ENCODE results near the gene CARD14. TPM values are rescaled to one million over a fixed set of nuclear protein-coding genes. Genes with fewer than 3 reads are reported as not detected.
A peak's percentile ranks its signal among the peaks of the same experiment; 100 is the strongest.

The CARD14 gene
- polyA plus RNA-seq, 3 donors = 0.11 to 0.27 (median 0.16) TPM

- peaks cover 11 to 30% (median 24%) of the 10 kb centered on the region in 3 donors for H3K27me3 Mint-ChIP-seq (ENCODE audit: low read depth in 3 of 3)
- TF ChIP-seq CTCF (IDR thresholded peaks at IDR 0.05) = no peak
- Histone ChIP-seq H3K9me3 (replicated peaks in 1 of 2; ENCODE audit: control insufficient read depth in 1 of 2, insufficient read depth in 1 of 2, low read length in 2 of 2) (no peaks in the 10 kb centered on the region), H3K27ac (ENCODE audit: low read depth in 1 of 2, low read length in 2 of 2) (no peak overlapping the region), H3K4me1 (ENCODE audit: control insufficient read depth in 1 of 2, insufficient read depth in 2 of 2, low read length in 2 of 2) (no peaks in the 10 kb centered on the region), H2AFZ (ENCODE audit: insufficient read depth, low read depth, low read length, poor library complexity, severe bottlenecking) (no peak overlapping the region), H3K4me3 (replicated peaks in 1 of 3; ENCODE audit: low read depth in 2 of 3, low read length in 3 of 3) (no peak overlapping the region), H3K79me2 (ENCODE audit: insufficient read depth, low read length) (no peaks in the 10 kb centered on the region), H3K36me3 (replicated peaks in 1 of 2; ENCODE audit: control insufficient read depth in 1 of 2, insufficient read depth in 2 of 2, low read length in 2 of 2) (no peaks in the 10 kb centered on the region), H4K20me1 (ENCODE audit: insufficient read depth, low read length) (no peaks in the 10 kb centered on the region), H3K9ac (ENCODE audit: insufficient read depth, low read length, poor library complexity, severe bottlenecking) (no peak overlapping the region), H3K4me2 (replicated peaks; ENCODE audit: extremely low read depth, low read length, poor library complexity, severe bottlenecking) (no peak overlapping the region), H3K27me3 (ENCODE audit: control insufficient read depth in 2 of 2, insufficient read depth in 2 of 2, low read length in 2 of 2) (no peaks in the 10 kb centered on the region)
- 64% methylated on average over 12 of the region's 29 CpGs for WGBS (ENCODE audit: insufficient coverage)
- H3K4me3 Mint-ChIP-seq = no peak overlapping the region
- no peak for DNase-seq
- no peaks in the 10 kb centered on the region for H3K36me3 Mint-ChIP-seq
- intact Hi-C loops (cut with micrococcal nuclease) = loop anchor here in 1 of 2 donors (5.0 to 10.0 kb wide), 2 partner anchors 60 to 173 kb away; no protein-coding TSS in a partner anchor
- H3K9me3 Mint-ChIP-seq = peaks cover 0 to 4% (median 3%) of the 10 kb centered on the region in 7 donors
- H3K27ac Mint-ChIP-seq = peak overlapping the region in 1 of 7 donors; percentile 37
- peaks cover 2% of the 10 kb centered on the region for H3K4me1 Mint-ChIP-seq
These were observed 22.2 kb downstream of the CARD14 start for GRCh38 chr17:80191865-80192661.

GRCh38 chr17:80195141-80195540 is 25.3 kb downstream of the CARD14 start:
- Histone ChIP-seq H3K79me2 (ENCODE audit: insufficient read depth, low read length) (no peaks in the 10 kb centered on the region), H3K27me3 (ENCODE audit: control insufficient read depth in 2 of 2, insufficient read depth in 2 of 2, low read length in 2 of 2) (no peaks in the 10 kb centered on the region), H3K9ac (ENCODE audit: insufficient read depth, low read length, poor library complexity, severe bottlenecking) (no peak overlapping the region), H3K9me3 (replicated peaks in 1 of 2; ENCODE audit: control insufficient read depth in 1 of 2, insufficient read depth in 1 of 2, low read length in 2 of 2) (no peaks in the 10 kb centered on the region), H4K20me1 (ENCODE audit: insufficient read depth, low read length) (no peaks in the 10 kb centered on the region), H3K4me3 (replicated peaks in 1 of 3; ENCODE audit: low read depth in 2 of 3, low read length in 3 of 3) (no peak overlapping the region), H2AFZ (ENCODE audit: insufficient read depth, low read depth, low read length, poor library complexity, severe bottlenecking) (no peak overlapping the region), H3K4me2 (replicated peaks; ENCODE audit: extremely low read depth, low read length, poor library complexity, severe bottlenecking) (no peak overlapping the region), H3K36me3 (replicated peaks in 1 of 2; ENCODE audit: control insufficient read depth in 1 of 2, insufficient read depth in 2 of 2, low read length in 2 of 2) (no peaks in the 10 kb centered on the region), H3K27ac (ENCODE audit: low read depth in 1 of 2, low read length in 2 of 2) (no peak overlapping the region), H3K4me1 (ENCODE audit: control insufficient read depth in 1 of 2, insufficient read depth in 2 of 2, low read length in 2 of 2) (no peaks in the 10 kb centered on the region)
- H3K4me3 Mint-ChIP-seq = no peak overlapping the region
- H3K27ac Mint-ChIP-seq = peak overlapping the region in 2 of 7 donors; percentile 66 to 83
- no peaks in the 10 kb centered on the region for H3K4me1 Mint-ChIP-seq
- H3K9me3 Mint-ChIP-seq = peaks cover 0 to 4% (median 3%) of the 10 kb centered on the region in 7 donors
- intact Hi-C loops (cut with micrococcal nuclease) = loop anchor here in 1 of 2 donors (5.0 to 10.0 kb wide), 2 partner anchors 67 to 170 kb away; partner anchors contain the start of gene RNF213
- no peak for TF ChIP-seq CTCF (IDR thresholded peaks at IDR 0.05)
- WGBS (ENCODE audit: insufficient coverage) = 98% methylated on average over 14 of the region's 14 CpGs
- peaks cover 11 to 27% (median 26%) of the 10 kb centered on the region in 3 donors for H3K27me3 Mint-ChIP-seq (ENCODE audit: low read depth in 3 of 3)
- H3K36me3 Mint-ChIP-seq = no peaks in the 10 kb centered on the region
- no peak for DNase-seq
